ENCODE data around the gene SYT14.

GRCh38 chr1:209983953-209984352 is 45.9 kb downstream of the SYT14 start:
- TF ChIP-seq POLR2A (IDR thresholded peaks at IDR 0.05) (no peak), CTCF (IDR thresholded peaks at IDR 0.05) (no peak)

All from thyroid gland (tissue), 4 donors.